K562 (cell line): Measurements from ENCODE around the gene OR51B2. TPM values are rescaled to one million over a fixed set of nuclear protein-coding genes. Genes with fewer than 3 reads are reported as not detected.

Source experiments
- ATAC-seq: fragments of 200-7000 bp; cut with Tn5 transposase; 3 replicates; pipeline ENCODE4 v1.9.1; 2020; ENCODE audit warnings: moderate library complexity
- Bru-seq: library from RNA; stranded (reverse); fragments of 400-500 nt; gene quantifications from one replicate; lab custom pipeline; 2021; lab: Mats Ljungman, UMichigan
- BruChase-seq, 2 experiments: library from RNA; stranded (reverse); fragments of 400-500 nt; gene quantifications; one replicate each; lab custom pipeline; 2021; lab: Mats Ljungman, UMichigan
- BruUV-seq: library from RNA; stranded (reverse); fragments of 400-500 nt; replicated peaks from 2 replicates; lab custom pipeline; 2021; lab: Mats Ljungman, UMichigan
- CTCF ChIA-PET: fragments of 300-600 bp; formaldehyde crosslinking; extraction: SDS; loops from one replicate; lab custom pipeline; 2021; ENCODE audit warnings: low intra/inter-chr PET ratio; lab: Yijun Ruan, JAX
- POLR2A ChIA-PET: fragments of 300-600, 350-650 bp; sonication (Branson Sonifier 250); formaldehyde crosslinking; extraction: SDS; loops from one replicate; lab custom pipeline; 2021; ENCODE audit warnings: antibody characterized with exemption, inconsistent platforms; lab: Yijun Ruan, JAX
- DNase-seq, 4 experiments: peaks; one replicate each; pipeline versions ENCODE4 v3.0.0 to v3.0.0-alpha.2; 2011 to 2018; ENCODE audit warnings: low spot score in 3 of 4, mixed read lengths in 3 of 4; ENCODE audit errors: extremely low read depth in 1 of 4
- FAIRE-seq: peaks from 2 replicates; lab custom pipeline; 2011; peaks lifted over from hg19 to GRCh38; lab: Jason Lieb, UNC
- H2AFZ ChIP-seq: 2 replicates; pipeline ENCODE4 v1.6.0; 2011; ENCODE audit warnings: low read depth, low read length, control low read depth, inconsistent platforms
- H3K27ac ChIP-seq: fragments of 200-600 bp; 3 replicates; pipeline ENCODE4 v1.8.0; 2011; ENCODE audit warnings: low read depth, mild to moderate bottlenecking, control low read depth, inconsistent platforms, low read length, moderate library complexity, mixed read lengths; ENCODE audit errors: extremely low read depth
- H3K27me3 ChIP-seq, 2 experiments: fragments of 300-600 bp in 1 of 2; 2 replicates in 1 of 2; 3 replicates in 1 of 2; pipeline versions ENCODE4 v1.6.0 to v1.8.0; 2011; ENCODE audit warnings: inconsistent platforms in 2 of 2, low read length in 2 of 2, mild to moderate bottlenecking in 1 of 2, mixed read lengths in 1 of 2, moderate library complexity in 1 of 2; ENCODE audit not compliant: control insufficient read depth in 2 of 2, insufficient read depth in 2 of 2
- H3K36me3 ChIP-seq: fragments of 300-600 bp; 3 replicates; pipeline ENCODE4 v1.8.0; 2011; ENCODE audit warnings: mild to moderate bottlenecking, low read length, inconsistent platforms; ENCODE audit not compliant: control insufficient read depth, insufficient read depth
- H3K4me1 ChIP-seq, 2 experiments: fragments of 200-600 bp in 1 of 2; replicated peaks in 1 of 2; 2 replicates in 1 of 2; 3 replicates in 1 of 2; pipeline versions ENCODE4 v1.5.1 to v1.8.0; 2011; ENCODE audit warnings: inconsistent platforms in 2 of 2, low read length in 2 of 2, mild to moderate bottlenecking in 1 of 2, mixed read lengths in 1 of 2, moderate library complexity in 1 of 2; ENCODE audit not compliant: control insufficient read depth in 2 of 2, insufficient read depth in 2 of 2
- H3K4me2 ChIP-seq: 2 replicates; pipeline ENCODE4 v1.6.1; 2011; ENCODE audit warnings: low read length, control low read depth, inconsistent platforms, mixed read lengths; ENCODE audit not compliant: insufficient read depth
- H3K4me3 ChIP-seq: fragments of 200-600 bp; sonication (generic), shearing (Covaris generic); 2 replicates; pipeline ENCODE4 v1.5.1; 2016; ENCODE audit warnings: control low read depth, inconsistent platforms
- H3K79me2 ChIP-seq: fragments of 200-600 bp; 3 replicates; pipeline ENCODE4 v1.8.0; 2011; ENCODE audit warnings: low read length, inconsistent platforms; ENCODE audit not compliant: control insufficient read depth, insufficient read depth
- H3K9ac ChIP-seq, 2 experiments: 2 replicates each; pipeline versions ENCODE4 v1.6.0 to v1.6.1; 2011; ENCODE audit warnings: low read depth in 2 of 2, low read length in 2 of 2, control low read depth in 1 of 2, inconsistent platforms in 1 of 2, mild to moderate bottlenecking in 1 of 2, mixed read lengths in 1 of 2; ENCODE audit not compliant: insufficient read depth in 1 of 2
- H3K9me1 ChIP-seq: one replicate; pipeline ENCODE4 v1.6.0; 2011; ENCODE audit warnings: inconsistent platforms, mild to moderate bottlenecking, low read length, moderate library complexity; ENCODE audit not compliant: control insufficient read depth, insufficient read depth
- H3K9me3 ChIP-seq: replicated peaks from 2 replicates; pipeline ENCODE4 v1.5.1; 2011; ENCODE audit warnings: low read depth, low read length, inconsistent platforms; ENCODE audit not compliant: control insufficient read depth, insufficient read depth
- H4K20me1 ChIP-seq: replicated peaks from 2 replicates; pipeline ENCODE4 v1.6.1; 2011; ENCODE audit warnings: low read length, inconsistent platforms, mixed read lengths; ENCODE audit not compliant: control insufficient read depth, insufficient read depth
- ILF3 ChIP-seq: fragments of 450-650 bp; IDR thresholded peaks from 2 replicates; pipeline ENCODE4 v1.6.1; 2018; ENCODE audit warnings: antibody characterized with exemption, mild to moderate bottlenecking, moderate library complexity, borderline replicate concordance
- SMARCB1 ChIP-seq: IDR thresholded peaks from 2 replicates; pipeline ENCODE4 v1.6.1; 2011; ENCODE audit warnings: improper control_type of control experiment, low read depth; ENCODE audit not compliant: insufficient read length
- THAP12 ChIP-seq: fragments of 250-450 bp; sonication (Bioruptor Pico); IDR thresholded peaks from 2 replicates; pipeline ENCODE4 v1.9.0; 2021; ENCODE audit warnings: mild to moderate bottlenecking, inconsistent platforms
- ZFPM2 ChIP-seq: fragments of 250-450 bp; sonication (Bioruptor Pico); IDR thresholded peaks from 2 replicates; pipeline ENCODE4 v1.5.1; 2022; ENCODE audit warnings: mild to moderate bottlenecking
- WGBS: fragments of 100-300 bp; shearing (Covaris generic); methylation state at CpG from one replicate; pipeline ENCODE4 v1.1.6; 2016; ENCODE audit warnings: low coverage, mixed read lengths; ENCODE audit not compliant: insufficient coverage; ENCODE audit errors: missing lambda C conversion rate; 5-methylcytosine and 5-hydroxymethylcytosine counted together
- in situ Hi-C: fragments of 300-500 bp; cut with MboI; formaldehyde crosslinking; loops from 4 replicates; pipeline ENCODE4 v1.15.0; 2018; ENCODE audit warnings: inconsistent platforms, mixed read lengths
- intact Hi-C: fragments of 100-400 bp; cut with micrococcal nuclease; formaldehyde crosslinking; loops from 2 replicates; pipeline ENCODE4 v1.14.2; 2022
- long read RNA-seq, 3 experiments: library from polyadenylated mRNA in 2 of 3; library from RNA in 1 of 3; unstranded in 2 of 3; stranded (forward) in 1 of 3; transcript quantifications; one replicate each; pipeline ENCODE4 v2.0.0, GENCODE V29; 2019 to 2022
- polyA minus RNA-seq, 3 experiments: library from RNA; depleted of rRNA, polyadenylated mRNA; stranded (reverse); fragments of >200 nt; gene quantifications; 2 replicates each; pipeline ENCODE4 v1.2.3, GENCODE V29; 2011
- polyA plus RNA-seq, 8 experiments: library from polyadenylated mRNA; depleted of rRNA in 4 of 8; stranded (reverse) in 5 of 8; unstranded in 3 of 8; fragments of >200 nt; fragmentation: Nextera tagmentation in 2 of 8; fragmentation: Illumina TruSeq in 1 of 8; extraction: Ambion mirVana in 2 of 8; extraction: Trizol in 1 of 8; gene quantifications; 2 replicates each; pipeline versions ENCODE4 v1.2.1 to v1.2.3, GENCODE V29; 2011 to 2014; ENCODE audit warnings: inconsistent platforms in 1 of 8, missing spikeins in 1 of 8
- total RNA-seq, 7 experiments: library from RNA; depleted of rRNA in 6 of 7; stranded (reverse); fragments of >200 nt in 6 of 7; fragmentation: Illumina TruSeq in 2 of 7; extraction: Trizol in 2 of 7; gene quantifications; 2 replicates each; pipeline versions ENCODE4 v1.2.1 to v1.2.3, GENCODE V29; 2011 to 2021; ENCODE audit warnings: low replicate concordance in 1 of 7

The OR51B2 gene
- total RNA-seq (2011; cell fraction: chromatin; rRNA removed; ENCODE audit: low replicate concordance): 26.1 and 96.0 TPM in 2 replicates
- total RNA-seq (2011; cell fraction: nucleolus; rRNA removed): 17.0 and 25.1 TPM in 2 replicates
- total RNA-seq (2011; cell fraction: nucleoplasm; rRNA removed): 59.5 and 83.7 TPM in 2 replicates
- total RNA-seq (2014; rRNA removed) (3.4 and 4.0 TPM in 2 replicates), total RNA-seq (2014; rRNA removed; fragmentation: Illumina TruSeq; extraction: Trizol) (6.6 TPM in 2 replicates), total RNA-seq (2015; rRNA removed; fragmentation: Illumina TruSeq; extraction: Trizol) (5.0 and 5.7 TPM in 2 replicates), total RNA-seq (2021) (3.3 and 4.0 TPM in 2 replicates), polyA plus RNA-seq (2011; rRNA removed) (5.7 and 10.5 TPM in 2 replicates), polyA plus RNA-seq (2014; fragmentation: Illumina TruSeq; extraction: Trizol) (3.3 and 3.5 TPM in 2 replicates), polyA plus RNA-seq (2014; fragmentation: Nextera tagmentation; extraction: Ambion mirVana) (under 1 TPM; 0.38 to 0.84 TPM), polyA plus RNA-seq (2014; rRNA removed) (2.6 and 2.7 TPM in 2 replicates), polyA minus RNA-seq (2011; rRNA and poly(A)+ RNA removed) (47.7 and 115 TPM in 2 replicates), Bru-seq, nascent RNA (percentile 79 among the genes with signal in this experiment), BruChase-seq, experiment 1, labeled RNA remaining after a 2-hour chase (percentile 79 among the genes with signal in this experiment), BruChase-seq, experiment 2, labeled RNA remaining after a 6-hour chase (percentile 78 among the genes with signal in this experiment)
- 1.5 and 7.6 TPM in 2 replicates for polyA plus RNA-seq (2011; cell fraction: cytosol; rRNA removed)
- 19.3 and 33.3 TPM in 2 replicates for polyA plus RNA-seq (2011; cell fraction: nucleus; rRNA removed)
- 1.0 and 3.5 TPM in 2 replicates for polyA plus RNA-seq (2012)
- polyA minus RNA-seq (2011; cell fraction: cytosol; rRNA and poly(A)+ RNA removed): 4.0 and 5.9 TPM in 2 replicates
- polyA minus RNA-seq (2011; cell fraction: nucleus; rRNA and poly(A)+ RNA removed): 66.8 and 115 TPM in 2 replicates
- long read RNA-seq, experiment 1, partial matches to known transcripts: 0 of 2 reads
- long read RNA-seq, experiment 1, other reads (novel, unspliced or antisense): 0 of 2 reads
- long read RNA-seq, experiment 2: 0 reads
- long read RNA-seq, experiment 3: 0 reads

- Histone ChIP-seq H3K9ac (no peak within 1 kb of the TSS), H3K27ac (no peak within 1 kb of the TSS), H3K36me3 (peaks cover 69% of the 10 kb centered on the region), H4K20me1 (no peaks in the 10 kb centered on the region)
- intact Hi-C loops: no loop called here
- WGBS: 92% methylated on average over 3 of the region's 3 CpGs
- TF ChIP-seq ILF3 (no peak), ZFPM2 (CRISPR knock-in tag) (no peak), THAP12 (no peak), SMARCB1 (no peak)
- TF ChIP-seq, all 486 proteins: peak for 0
- ATAC-seq: no peak
- POLR2A ChIA-PET: no interaction called here
- no peaks in the 10 kb centered on the region for H3K9me1 ChIP-seq
- no peak within 1 kb of the TSS for H3K4me3 ChIP-seq
- H3K9me3 ChIP-seq: no peaks in the 10 kb centered on the region
- BruUV-seq: no TSS peak
- H3K4me2 ChIP-seq: no peak within 1 kb of the TSS
- no peak for DNase-seq
- H2AFZ ChIP-seq: no peak within 1 kb of the TSS
- H3K4me1 ChIP-seq: no peaks in the 10 kb centered on the region
- FAIRE-seq: no peak
- H3K79me2 ChIP-seq: no peaks in the 10 kb centered on the region
- in situ Hi-C loops: no loop called here
- no peaks in the 10 kb centered on the region for H3K27me3 ChIP-seq
- CTCF ChIA-PET: no interaction called here
Observed at GRCh38 chr11:5324197-5324596, at the start of gene OR51B2. Gene OR51B2 (minus strand): TSS chr11:5324297. CDS start chr11:5324297, 0 bp downstream.
